HG02840 (cell line): ENCODE data around the gene ZNF586.
"Not testable (repeated sequence)": the region's sequence is repeated elsewhere in the genome, so short reads cannot be mapped to it uniquely, and the experiment has no call there.

Experiments used
- ATAC-seq: cut with Tn5 transposase; IDR thresholded peaks from one replicate; pipeline ENCODE4 v1.9.1; 2021; ENCODE audit warnings: mild to moderate bottlenecking, moderate library complexity, moderate number of reproducible peaks; ENCODE audit not compliant: unreplicated experiment, low FRiP score

Gene ZNF586

DNA sequence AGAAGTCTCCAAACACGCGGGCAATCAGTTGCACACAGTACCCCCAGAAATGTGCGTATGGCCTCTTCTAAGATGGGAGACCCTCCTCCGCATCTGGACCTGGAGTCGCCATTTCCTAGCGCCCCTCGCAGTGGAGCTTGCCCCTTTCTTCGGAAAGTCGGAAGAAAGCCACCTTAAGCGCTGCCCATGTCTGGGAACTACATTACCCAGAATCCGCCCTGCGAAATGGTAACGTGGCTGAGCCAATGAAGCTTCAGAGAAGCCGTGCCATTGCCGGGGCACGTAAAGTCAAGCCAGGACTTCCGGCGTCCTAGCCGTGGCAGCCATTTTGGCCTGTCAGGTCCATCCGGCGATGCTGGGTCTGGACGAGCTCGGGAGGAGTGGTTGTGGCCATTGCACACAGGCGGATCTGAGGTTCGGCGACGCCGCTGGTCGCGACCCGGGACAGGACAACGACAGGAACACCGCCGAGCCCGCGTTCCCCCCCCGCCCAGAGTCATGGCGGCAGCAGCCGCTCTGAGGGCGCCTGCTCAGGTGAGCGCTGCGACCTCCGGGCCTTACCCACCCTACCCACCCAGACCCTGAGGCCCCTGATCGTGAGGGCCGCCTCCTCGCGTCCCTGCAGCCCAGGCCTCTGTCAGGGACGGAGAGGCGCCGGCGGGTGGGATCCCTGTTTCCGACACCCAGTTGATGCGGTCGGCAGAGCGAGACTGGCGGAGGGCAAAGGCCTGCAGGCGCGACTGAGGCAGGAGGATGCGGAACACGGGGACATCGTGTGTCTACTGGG lies at the start of gene ZNF586:
Gene ZNF586, plus strand, starts transcription at position 332 of the 787 bp plus-strand sequence. Its CDS starts 167 bp downstream, at position 499.
- ATAC-seq = peak; percentile 98

DNA sequence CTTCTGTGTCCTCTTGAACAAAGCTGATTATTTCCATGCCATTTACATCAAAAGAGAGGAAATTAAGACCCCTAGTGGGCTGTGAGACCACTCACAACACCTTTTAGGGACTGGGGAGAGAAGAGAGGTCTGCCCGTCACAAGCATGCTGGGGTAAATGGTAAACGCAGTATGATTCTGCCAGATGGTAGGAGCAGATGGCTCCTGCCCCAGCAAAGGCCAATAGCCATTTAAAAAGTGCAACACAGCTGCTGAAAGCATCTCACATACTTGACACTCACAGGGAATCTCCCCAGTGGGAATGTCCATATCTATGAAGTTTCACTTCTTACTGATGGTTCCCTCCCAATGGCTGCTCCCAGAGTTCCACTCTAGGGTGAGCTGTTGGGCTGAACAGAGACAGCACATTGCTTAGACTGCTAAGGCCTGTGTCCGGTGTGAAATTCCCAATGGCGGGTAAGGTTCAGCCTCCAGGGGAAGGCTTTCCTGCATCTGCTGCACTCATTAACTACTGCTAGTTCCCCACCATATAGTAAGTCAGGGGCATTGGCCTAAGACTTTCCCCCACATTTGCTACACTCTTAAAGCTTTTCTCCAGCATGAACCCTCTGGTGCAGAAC lies 49.5 kb upstream of the ZNF586 start:
- no peak for ATAC-seq

DNA sequence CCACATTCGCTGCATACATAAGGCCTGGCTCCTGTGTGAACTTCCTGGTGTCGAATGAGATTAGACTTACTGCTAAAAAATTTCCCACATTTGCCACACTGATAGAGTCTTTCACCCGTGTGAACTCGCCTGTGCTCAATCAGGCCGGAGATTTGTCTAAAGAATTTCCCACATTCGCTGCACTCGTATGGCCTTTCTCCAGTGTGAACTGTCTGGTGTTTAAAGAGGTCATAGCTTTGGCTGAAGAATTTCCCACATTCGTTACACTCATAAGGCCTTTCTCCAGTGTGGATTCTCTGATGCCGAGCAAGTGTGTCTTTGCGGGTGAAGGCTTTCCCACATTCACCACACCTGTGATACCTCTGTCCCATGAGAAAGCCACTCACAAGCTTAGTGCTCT lies 48.6 kb upstream of the ZNF586 start:
- ATAC-seq = no peak

- not testable (repeated sequence) for ATAC-seq
These were observed 31.2 kb upstream of the ZNF586 start for GRCh38 chr19:57738320-57738719.

GRCh38 chr19:57738770-57739169 lies 30.7 kb upstream of the ZNF586 start:
- ATAC-seq = not testable (repeated sequence)

DNA sequence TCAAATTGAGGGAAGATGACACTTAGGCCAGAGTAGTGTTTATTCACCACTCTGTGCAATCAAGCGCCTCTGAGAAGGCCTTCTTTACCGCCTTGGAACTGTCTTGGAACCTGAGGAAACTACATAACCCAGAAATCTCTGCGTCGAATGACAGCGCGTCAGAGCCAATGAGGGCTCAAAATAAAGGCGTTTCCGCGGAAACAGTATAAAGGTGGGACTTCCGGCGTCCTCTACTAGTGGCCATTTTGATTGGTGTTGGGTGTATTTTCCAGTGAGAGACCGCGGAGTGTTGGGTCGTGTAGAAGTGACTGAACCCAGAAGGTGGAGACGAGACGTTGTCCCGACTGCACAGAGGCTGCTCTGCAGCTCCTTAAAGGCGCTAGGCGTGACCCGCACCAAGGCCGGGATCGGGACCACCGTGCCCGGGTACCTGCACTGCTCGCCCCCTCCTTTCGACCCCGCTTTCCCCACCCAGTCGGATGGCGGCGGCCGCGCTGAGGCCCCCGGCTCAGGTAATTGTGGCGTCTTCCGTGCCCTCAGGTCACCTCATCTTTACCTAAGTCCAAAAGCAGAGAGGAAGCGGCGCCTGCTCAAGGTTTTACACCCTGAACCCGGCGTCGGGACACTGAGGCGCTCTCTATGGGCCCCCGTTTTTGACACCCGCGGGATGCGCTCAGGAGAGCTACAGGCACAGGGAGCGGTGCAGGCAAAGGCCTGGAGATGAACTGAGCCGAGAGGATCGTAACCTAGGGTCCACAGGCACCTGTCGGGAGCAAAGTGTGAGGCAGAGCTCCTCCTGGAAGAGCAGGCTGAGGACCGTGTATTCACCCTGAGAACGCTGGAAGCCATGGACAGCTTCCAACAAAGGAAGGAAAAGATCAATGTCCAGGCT lies 22.6 kb upstream of the ZNF586 start, which contains the start of gene ZNF776:
Gene ZNF776, plus strand, starts transcription at position 236 of the 892 bp plus-strand sequence. Its CDS starts 244 bp downstream, at position 480.
- peak; percentile 97 for ATAC-seq

DNA sequence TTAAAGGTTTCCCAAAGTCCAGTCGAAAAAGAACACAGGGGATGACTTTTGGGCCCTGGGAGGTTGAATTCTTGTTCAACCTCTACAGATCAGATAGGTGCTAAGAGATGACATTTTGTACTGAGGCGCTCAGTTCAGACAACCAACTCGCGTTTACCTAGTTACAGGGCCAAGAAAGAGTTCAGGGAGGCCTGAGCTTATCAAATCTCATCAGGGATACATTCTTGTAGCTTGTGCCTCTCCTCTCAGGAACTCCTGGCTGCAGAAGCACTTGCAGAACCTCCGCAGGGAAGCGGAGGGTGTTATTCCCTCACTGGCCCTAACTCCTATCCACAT lies 22.0 kb upstream of the ZNF586 start:
- ATAC-seq = no peak

- no peak for ATAC-seq
These were observed 21.4 kb upstream of the ZNF586 start for GRCh38 chr19:57748029-57748428.

GRCh38 chr19:57754091-57754673 lies 15.3 kb upstream of the ZNF586 start:
- no peak for ATAC-seq

- ATAC-seq = no peak
These were observed 14.4 kb upstream of the ZNF586 start for GRCh38 chr19:57755031-57755430.

- ATAC-seq = no peak
These were observed 11.5 kb upstream of the ZNF586 start for GRCh38 chr19:57757941-57758340.

GRCh38 chr19:57759096-57759495 lies 10.4 kb upstream of the ZNF586 start:
- ATAC-seq = no peak

DNA sequence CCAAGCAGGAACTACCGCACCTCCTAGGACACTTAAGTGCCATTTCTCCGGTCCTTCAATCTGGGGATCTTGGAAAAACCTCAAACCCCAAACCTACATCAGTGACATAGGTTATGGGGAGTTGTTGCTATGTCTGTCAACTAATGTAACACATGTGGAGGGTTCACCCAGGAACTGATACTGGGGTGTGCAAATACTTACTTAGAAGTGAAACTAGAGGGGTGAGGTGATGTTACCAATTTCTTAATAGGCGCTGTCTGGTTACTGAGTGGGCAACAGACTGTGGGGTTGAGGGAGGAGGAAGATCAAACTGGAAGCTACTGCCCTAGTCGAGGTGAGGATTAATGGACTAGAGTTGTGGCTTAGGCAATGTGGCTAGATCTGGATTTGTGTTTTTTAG lies 1.9 kb downstream of the ZNF586 start:
- ATAC-seq = no peak

GRCh38 chr19:57773488-57773887 lies 4.0 kb downstream of the ZNF586 start:
- no peak for ATAC-seq

DNA sequence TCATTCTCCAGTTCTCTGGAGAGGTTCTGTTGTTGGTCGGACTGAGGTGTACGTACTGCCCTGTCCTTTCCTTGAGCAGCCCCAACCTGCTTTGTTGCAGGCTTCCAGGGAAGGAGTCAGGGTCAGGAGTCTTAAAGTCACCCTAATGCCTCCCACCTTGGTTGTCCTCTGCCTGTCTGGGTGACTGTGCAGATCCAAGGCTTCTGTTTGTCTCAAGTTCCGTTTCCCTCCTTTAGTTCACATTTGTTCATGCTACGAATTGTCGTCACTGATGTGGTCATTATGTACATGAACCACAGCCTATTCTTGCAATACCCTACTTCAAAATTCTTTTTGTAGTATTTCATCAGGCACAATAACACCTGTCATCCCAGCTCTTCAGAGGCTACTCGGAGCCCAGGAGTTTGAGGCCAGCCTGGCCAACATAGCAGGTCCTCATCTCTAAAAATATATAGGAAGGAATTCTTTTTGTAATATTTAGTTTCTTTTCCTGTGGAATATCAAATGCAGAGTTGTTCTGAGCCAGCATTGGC lies 7.4 kb downstream of the ZNF586 start:
- no peak for ATAC-seq

DNA sequence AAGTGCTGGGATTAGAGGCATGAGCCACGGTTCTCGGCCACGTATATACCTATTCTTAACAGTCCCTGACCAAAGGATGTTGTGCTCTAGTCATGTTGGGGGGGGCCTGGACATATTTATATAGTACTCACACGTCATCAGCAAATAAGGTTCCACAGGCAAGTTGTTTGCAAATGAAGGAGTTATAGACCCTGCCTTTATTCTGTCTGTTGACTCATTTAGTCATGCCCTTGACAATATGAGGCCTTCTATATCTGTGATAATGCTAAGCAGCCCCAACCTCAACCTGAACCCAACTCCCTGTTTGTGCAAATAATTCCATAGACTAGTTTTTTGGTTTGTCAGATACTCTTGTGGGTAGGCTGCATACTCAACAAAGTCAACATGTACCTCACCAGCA lies 8.9 kb downstream of the ZNF586 start:
- no peak for ATAC-seq

- ATAC-seq = no peak
These were observed 9.9 kb downstream of the ZNF586 start for GRCh38 chr19:57779220-57779845.

- ATAC-seq = no peak
These were observed 16.8 kb downstream of the ZNF586 start for GRCh38 chr19:57786286-57786685.

DNA sequence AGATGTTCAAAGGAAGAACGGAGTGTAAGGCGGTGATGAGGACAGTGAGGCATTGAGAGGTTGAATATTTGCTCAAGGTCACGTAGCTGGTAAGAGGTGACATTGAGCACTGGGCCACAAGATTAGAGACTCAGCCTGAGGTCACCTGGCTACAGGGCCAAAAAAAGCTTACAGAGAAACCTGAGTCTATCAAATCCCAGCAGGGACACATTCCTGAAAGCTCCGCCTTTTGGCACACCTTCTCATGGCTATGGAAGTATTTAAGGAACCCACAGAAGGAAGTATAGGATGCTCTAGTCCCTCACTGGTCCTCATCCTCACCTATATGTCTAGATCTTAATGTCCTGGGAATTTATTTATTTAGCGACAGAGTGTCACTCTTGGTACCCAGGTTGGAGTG lies 17.4 kb downstream of the ZNF586 start:
- ATAC-seq = no peak

DNA sequence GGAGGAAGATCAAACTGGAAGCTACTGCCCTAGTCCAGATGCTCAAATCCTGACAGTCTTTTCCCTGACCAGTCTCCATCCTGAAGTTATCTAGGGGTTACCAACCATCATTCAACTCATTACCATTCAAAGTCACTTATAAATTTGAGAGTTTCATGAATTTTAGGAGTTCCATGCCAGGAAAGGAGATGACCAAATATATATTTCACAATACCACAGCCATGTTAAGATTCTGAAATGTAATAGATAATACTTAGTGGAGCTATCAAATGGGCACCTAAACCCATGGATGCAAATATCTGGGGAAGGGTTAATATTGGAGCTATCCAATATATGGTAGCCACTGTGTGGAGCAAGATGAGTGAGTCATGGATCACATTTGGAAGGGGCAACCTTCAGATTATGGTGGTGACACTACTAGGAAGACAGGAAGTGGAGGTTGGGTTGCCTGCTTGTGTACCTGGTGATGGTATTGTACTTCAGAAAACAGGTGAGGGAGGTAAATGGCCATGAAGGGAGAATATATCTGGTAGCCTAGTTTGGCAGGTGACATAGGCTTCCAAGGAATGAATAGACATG lies 18.7 kb downstream of the ZNF586 start:
- ATAC-seq = no peak
